Stimulated activated CD4-positive, alpha-beta T cell treated with anti-CD3 and anti-CD28 coated beads, Interleukin-2, amount 100 ng/mL, for 48 hours (primary cell): ENCODE results near the gene SIVA1.

Source experiments
- DNase-seq, 2 donors: peaks; one replicate each; pipeline ENCODE4 v3.0.0-alpha.2; 2020

Gene SIVA1

GRCh38 chr14:104751539-104752422, 1.2 kb upstream of the SIVA1 start:
- no peak for DNase-seq

- no peak for DNase-seq
These were observed 568 bp upstream of the SIVA1 start for GRCh38 chr14:104752423-104752734.

GRCh38 chr14:104753528-104754212, 723 bp downstream of the SIVA1 start:
- no peak for DNase-seq

GRCh38 chr14:104754213-104754851, 1.4 kb downstream of the SIVA1 start:
- no peak for DNase-seq

GRCh38 chr14:104755621-104756020, 2.7 kb downstream of the SIVA1 start:
- DNase-seq, result no peak

GRCh38 chr14:104756477-104757237, 3.7 kb downstream of the SIVA1 start:
- DNase-seq, result no peak

GRCh38 chr14:104757238-104757585, 4.3 kb downstream of the SIVA1 start:
- DNase-seq, result no peak

- no peak for DNase-seq
These were observed 4.9 kb downstream of the SIVA1 start for GRCh38 chr14:104757681-104758392.

GRCh38 chr14:104758981-104759969, 6.3 kb downstream of the SIVA1 start:
- DNase-seq, result no peak

GRCh38 chr14:104765517-104765916, 12.6 kb downstream of the SIVA1 start:
- no peak for DNase-seq

GRCh38 chr14:104766256-104766862, 13.4 kb downstream of the SIVA1 start:
- no peak for DNase-seq

GRCh38 chr14:104766863-104767633, 14.1 kb downstream of the SIVA1 start:
- no peak for DNase-seq

- DNase-seq, result no peak
These were observed 14.6 kb downstream of the SIVA1 start for GRCh38 chr14:104767634-104767918.

GRCh38 chr14:104768437-104769323, 15.7 kb downstream of the SIVA1 start:
- peak; percentile 96 to 97 for DNase-seq

- no peak for DNase-seq
These were observed 16.6 kb downstream of the SIVA1 start for GRCh38 chr14:104769324-104770071.

- DNase-seq, result no peak
These were observed 17.2 kb downstream of the SIVA1 start for GRCh38 chr14:104770072-104770579.

GRCh38 chr14:104770851-104771272, 17.9 kb downstream of the SIVA1 start:
- peak in 1 of 2 donors; percentile 19 for DNase-seq

GRCh38 chr14:104771374-104771773, 18.4 kb downstream of the SIVA1 start:
- DNase-seq, result no peak
